GM18867 (cell line): ENCODE data around the gene SSH2.
"Not testable (repeated sequence)": the region's sequence is repeated elsewhere in the genome, so short reads cannot be mapped to it uniquely, and the experiment has no call there.

Experiments
- ATAC-seq: cut with Tn5 transposase; IDR thresholded peaks from one replicate; pipeline ENCODE4 v1.9.1; 2021; ENCODE audit warnings: mild to moderate bottlenecking, moderate library complexity; ENCODE audit not compliant: unreplicated experiment

The SSH2 gene

GRCh38 chr17:29667969-29668368, 262.1 kb downstream of the SSH2 start:
- ATAC-seq, result no peak

- no peak for ATAC-seq
Measured at GRCh38 chr17:29665481-29665810, 264.6 kb downstream of the SSH2 start.

- ATAC-seq, result no peak
Measured at GRCh38 chr17:29664743-29665480, 265.1 kb downstream of the SSH2 start.

- ATAC-seq, result no peak
Measured at GRCh38 chr17:29663155-29663554, 266.9 kb downstream of the SSH2 start.

- ATAC-seq, result no peak
Measured at GRCh38 chr17:29661213-29661612, 268.8 kb downstream of the SSH2 start.

- ATAC-seq, result no peak
Measured at GRCh38 chr17:29659155-29659554, 270.9 kb downstream of the SSH2 start.

- ATAC-seq, result no peak
Measured at GRCh38 chr17:29655323-29655722, 274.7 kb downstream of the SSH2 start.

- no peak for ATAC-seq
Measured at GRCh38 chr17:29653995-29654714, 275.9 kb downstream of the SSH2 start.

GRCh38 chr17:29652976-29653375, 277.1 kb downstream of the SSH2 start:
- no peak for ATAC-seq

- not testable (repeated sequence) for ATAC-seq
Measured at GRCh38 chr17:29651913-29652312, 278.1 kb downstream of the SSH2 start.

- ATAC-seq, result no peak
Measured at GRCh38 chr17:29650396-29650795, 279.6 kb downstream of the SSH2 start.

GRCh38 chr17:29649359-29649758, 280.7 kb downstream of the SSH2 start:
- ATAC-seq, result no peak

- ATAC-seq, result no peak
Measured at GRCh38 chr17:29648005-29648404, 282.0 kb downstream of the SSH2 start.

GRCh38 chr17:29645515-29646051, 284.4 kb downstream of the SSH2 start:
- no peak for ATAC-seq

GRCh38 chr17:29643817-29644160, 286.2 kb downstream of the SSH2 start:
- ATAC-seq, result no peak

GRCh38 chr17:29642171-29642611, 287.8 kb downstream of the SSH2 start:
- no peak for ATAC-seq

- no peak for ATAC-seq
Measured at GRCh38 chr17:29640981-29641642, 288.9 kb downstream of the SSH2 start.

GRCh38 chr17:29640413-29640812, 289.6 kb downstream of the SSH2 start:
- no peak for ATAC-seq

GRCh38 chr17:29633886-29634285, 296.1 kb downstream of the SSH2 start:
- no peak for ATAC-seq

- no peak for ATAC-seq
Measured at GRCh38 chr17:29630630-29631193, 299.3 kb downstream of the SSH2 start.

GRCh38 chr17:29629839-29630238, 300.2 kb downstream of the SSH2 start:
- ATAC-seq, result no peak
